ENCODE results near the gene SPINDOC.

DNA sequence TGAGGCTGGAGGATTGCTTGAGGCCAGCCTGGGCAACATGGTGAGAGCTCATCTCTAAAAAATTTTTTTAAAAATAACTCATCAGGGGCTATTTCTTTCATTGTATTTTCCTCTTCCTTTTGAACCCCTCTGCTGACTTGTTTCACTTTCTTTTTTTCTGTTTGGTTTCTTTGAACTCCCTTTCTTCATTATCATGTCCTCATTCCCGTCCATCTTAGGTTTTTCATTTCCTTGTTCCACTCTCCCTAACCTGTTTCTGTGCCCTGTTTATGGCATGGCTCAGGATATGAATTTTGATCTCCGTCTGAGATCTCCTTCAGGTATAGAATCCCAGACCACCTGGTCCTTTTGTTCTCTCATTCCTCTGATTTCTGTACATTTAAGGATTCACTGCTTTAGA lies 38.1 kb downstream of the SPINDOC start:
- TF ChIP-seq CTBP1 (IDR thresholded peaks at IDR 0.05; ENCODE audit: borderline replicate concordance) (no peak), ELF4 (IDR thresholded peaks at IDR 0.05) (no peak), SUZ12 (IDR thresholded peaks at IDR 0.05) (no peak), FOXA1 (IDR thresholded peaks at IDR 0.05) (no peak)

Data from HEK293T (cell line).